ENCODE results near the gene SSTR5. TPM values are rescaled to one million over a fixed set of nuclear protein-coding genes. Genes with fewer than 3 reads are reported as not detected.

The SSTR5 gene
- total and polyA plus RNA-seq, 10 of the 15 experiments (the other 5 are each of a cell fraction or from before 2014, with no cell fraction given): not detected

- ChIA-PET CTCF (no interaction called here), POLR2A (no interaction called here), RAD21 (ENCODE audit: unreplicated experiment) (no interaction called here), SMC1A (ENCODE audit: uncharacterized antibody, unreplicated experiment) (no interaction called here)
- no peak for FAIRE-seq
- TF ChIP-seq TARDBP (IDR thresholded peaks at IDR 0.05; ENCODE audit: borderline replicate concordance): no peak
- no peak for TF ChIP-seq PAX8 (IDR thresholded peaks at IDR 0.05)
- TF ChIP-seq MYB (IDR thresholded peaks at IDR 0.05; ENCODE audit: borderline replicate concordance, low read depth, low read length): no peak
- no peak for TF ChIP-seq RBBP5 (conservative IDR thresholded peaks at IDR 0.05)
- no peak for TF ChIP-seq CBX5 (IDR thresholded peaks at IDR 0.05; ENCODE audit: low read depth)
- no peak for TF ChIP-seq ATF7 (IDR thresholded peaks at IDR 0.05; ENCODE audit: low read depth)
- TF ChIP-seq, protein P1, sequence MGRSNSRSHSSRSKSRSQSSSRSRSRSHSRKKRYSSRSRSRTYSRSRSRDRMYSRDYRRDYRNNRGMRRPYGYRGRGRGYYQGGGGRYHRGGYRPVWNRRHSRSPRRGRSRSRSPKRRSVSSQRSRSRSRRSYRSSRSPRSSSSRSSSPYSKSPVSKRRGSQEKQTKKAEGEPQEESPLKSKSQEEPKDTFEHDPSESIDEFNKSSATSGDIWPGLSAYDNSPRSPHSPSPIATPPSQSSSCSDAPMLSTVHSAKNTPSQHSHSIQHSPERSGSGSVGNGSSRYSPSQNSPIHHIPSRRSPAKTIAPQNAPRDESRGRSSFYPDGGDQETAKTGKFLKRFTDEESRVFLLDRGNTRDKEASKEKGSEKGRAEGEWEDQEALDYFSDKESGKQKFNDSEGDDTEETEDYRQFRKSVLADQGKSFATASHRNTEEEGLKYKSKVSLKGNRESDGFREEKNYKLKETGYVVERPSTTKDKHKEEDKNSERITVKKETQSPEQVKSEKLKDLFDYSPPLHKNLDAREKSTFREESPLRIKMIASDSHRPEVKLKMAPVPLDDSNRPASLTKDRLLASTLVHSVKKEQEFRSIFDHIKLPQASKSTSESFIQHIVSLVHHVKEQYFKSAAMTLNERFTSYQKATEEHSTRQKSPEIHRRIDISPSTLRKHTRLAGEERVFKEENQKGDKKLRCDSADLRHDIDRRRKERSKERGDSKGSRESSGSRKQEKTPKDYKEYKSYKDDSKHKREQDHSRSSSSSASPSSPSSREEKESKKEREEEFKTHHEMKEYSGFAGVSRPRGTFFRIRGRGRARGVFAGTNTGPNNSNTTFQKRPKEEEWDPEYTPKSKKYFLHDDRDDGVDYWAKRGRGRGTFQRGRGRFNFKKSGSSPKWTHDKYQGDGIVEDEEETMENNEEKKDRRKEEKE (IDR thresholded peaks at IDR 0.05): no peak
- TF ChIP-seq ZNF384 (IDR thresholded peaks at IDR 0.05; ENCODE audit: borderline replicate concordance, low read depth, low read length): no peak
- TF ChIP-seq SMARCA5 (IDR thresholded peaks at IDR 0.05): no peak
- TF ChIP-seq NFYB (IDR thresholded peaks at IDR 0.05; ENCODE audit: insufficient read depth, low read depth, low read length): no peak
- no peak for TF ChIP-seq MEF2B (IDR thresholded peaks at IDR 0.05; ENCODE audit: partially characterized antibody, poor library complexity, severe bottlenecking)
- no peak for TF ChIP-seq ZBED1 (IDR thresholded peaks at IDR 0.05; ENCODE audit: borderline replicate concordance)
- TF ChIP-seq RB1 (IDR thresholded peaks at IDR 0.05; ENCODE audit: borderline replicate concordance): no peak
- TF ChIP-seq CEBPB (IDR thresholded peaks at IDR 0.05; ENCODE audit: borderline replicate concordance in 1 of 2, low read depth in 2 of 2, low read length in 2 of 2): no peak
- TF ChIP-seq, protein P2, sequence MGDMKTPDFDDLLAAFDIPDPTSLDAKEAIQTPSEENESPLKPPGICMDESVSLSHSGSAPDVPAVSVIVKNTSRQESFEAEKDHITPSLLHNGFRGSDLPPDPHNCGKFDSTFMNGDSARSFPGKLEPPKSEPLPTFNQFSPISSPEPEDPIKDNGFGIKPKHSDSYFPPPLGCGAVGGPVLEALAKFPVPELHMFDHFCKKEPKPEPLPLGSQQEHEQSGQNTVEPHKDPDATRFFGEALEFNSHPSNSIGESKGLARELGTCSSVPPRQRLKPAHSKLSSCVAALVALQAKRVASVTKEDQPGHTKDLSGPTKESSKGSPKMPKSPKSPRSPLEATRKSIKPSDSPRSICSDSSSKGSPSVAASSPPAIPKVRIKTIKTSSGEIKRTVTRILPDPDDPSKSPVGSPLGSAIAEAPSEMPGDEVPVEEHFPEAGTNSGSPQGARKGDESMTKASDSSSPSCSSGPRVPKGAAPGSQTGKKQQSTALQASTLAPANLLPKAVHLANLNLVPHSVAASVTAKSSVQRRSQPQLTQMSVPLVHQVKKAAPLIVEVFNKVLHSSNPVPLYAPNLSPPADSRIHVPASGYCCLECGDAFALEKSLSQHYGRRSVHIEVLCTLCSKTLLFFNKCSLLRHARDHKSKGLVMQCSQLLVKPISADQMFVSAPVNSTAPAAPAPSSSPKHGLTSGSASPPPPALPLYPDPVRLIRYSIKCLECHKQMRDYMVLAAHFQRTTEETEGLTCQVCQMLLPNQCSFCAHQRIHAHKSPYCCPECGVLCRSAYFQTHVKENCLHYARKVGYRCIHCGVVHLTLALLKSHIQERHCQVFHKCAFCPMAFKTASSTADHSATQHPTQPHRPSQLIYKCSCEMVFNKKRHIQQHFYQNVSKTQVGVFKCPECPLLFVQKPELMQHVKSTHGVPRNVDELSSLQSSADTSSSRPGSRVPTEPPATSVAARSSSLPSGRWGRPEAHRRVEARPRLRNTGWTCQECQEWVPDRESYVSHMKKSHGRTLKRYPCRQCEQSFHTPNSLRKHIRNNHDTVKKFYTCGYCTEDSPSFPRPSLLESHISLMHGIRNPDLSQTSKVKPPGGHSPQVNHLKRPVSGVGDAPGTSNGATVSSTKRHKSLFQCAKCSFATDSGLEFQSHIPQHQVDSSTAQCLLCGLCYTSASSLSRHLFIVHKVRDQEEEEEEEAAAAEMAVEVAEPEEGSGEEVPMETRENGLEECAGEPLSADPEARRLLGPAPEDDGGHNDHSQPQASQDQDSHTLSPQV (IDR thresholded peaks at IDR 0.05): no peak
- no peak for TF ChIP-seq SREBF1 (IDR thresholded peaks at IDR 0.05; ENCODE audit: low read length)
- TF ChIP-seq HDAC6 (IDR thresholded peaks at IDR 0.05; ENCODE audit: unreplicated experiment): no peak
- Histone ChIP-seq H3K4me3 (no peak overlapping the region), H3K36me3 (ENCODE audit: control insufficient read depth in 2 of 2, insufficient read depth in 2 of 2, low read length in 1 of 2) (no peaks in the 10 kb centered on the region), H3K79me2 (ENCODE audit: control insufficient read depth, insufficient read depth, low read length) (no peaks in the 10 kb centered on the region), H3K9me3 (replicated peaks; ENCODE audit: control insufficient read depth, insufficient read depth, low read length) (no peaks in the 10 kb centered on the region; the same call in 2 of the 3 replicates), H2AFZ (ENCODE audit: control insufficient read depth, low read depth, low read length) (no peak overlapping the region), H3K27me3 (replicated peaks in 1 of 2; ENCODE audit: control insufficient read depth in 2 of 2, insufficient read depth in 2 of 2, low read length in 1 of 2) (no peaks in the 10 kb centered on the region), H3K4me1 (ENCODE audit: control insufficient read depth, insufficient read depth, low read length) (no peaks in the 10 kb centered on the region), H3K9ac (ENCODE audit: control insufficient read depth, insufficient read depth, low read length) (no peak overlapping the region), H3K27ac (ENCODE audit: control insufficient read depth, insufficient read depth) (no peak overlapping the region), H3K4me2 (ENCODE audit: control insufficient read depth, insufficient read depth) (no peak overlapping the region), H4K20me1 (ENCODE audit: control insufficient read depth, insufficient read depth) (no peaks in the 10 kb centered on the region)
- intact Hi-C loops (cut with micrococcal nuclease; ENCODE audit: unreplicated experiment) (no loop called here), in situ Hi-C loops (cut with MboI) (no loop called here)
- 33% methylated on average over 21 of the region's 21 CpGs for WGBS (ENCODE audit: insufficient coverage, insufficient replicate concordance, low lambda C conversion rate, missing lambda C conversion rate)
- BruUV-seq (replicated peaks): no TSS peak
- ATAC-seq: no peak
- DNase-seq (ENCODE audit: low read depth, low spot score): no peak
These were observed 18.7 kb upstream of the SSTR5 start for GRCh38 chr16:1053700-1054368.

Measured in GM12878 (cell line).